ENCODE results near the gene COASY.
A peak's percentile ranks its signal among the peaks of the same experiment; 100 is the strongest.
"Not testable (repeated sequence)": the region's sequence is repeated elsewhere in the genome, so short reads cannot be mapped to it uniquely, and the experiment has no call there.

Gene COASY

GRCh38 chr17:42535155-42536047, 26.5 kb upstream of the COASY start:
- DNase-seq: no peak

- no peak for DNase-seq
Measured at GRCh38 chr17:42536048-42536371, 25.9 kb upstream of the COASY start, which contains the start of gene NAGLU. Gene NAGLU, plus strand, starts transcription at chr17:42536241. Its CDS starts 32 bp downstream, at chr17:42536273.

- DNase-seq: no peak
Measured at GRCh38 chr17:42536372-42537155, 25.4 kb upstream of the COASY start.

- DNase-seq: no peak
Measured at GRCh38 chr17:42537156-42537805, 24.7 kb upstream of the COASY start.

- DNase-seq: no peak
Measured at GRCh38 chr17:42537826-42538451, 24.0 kb upstream of the COASY start.

GRCh38 chr17:42538482-42538881, 23.5 kb upstream of the COASY start:
- no peak for DNase-seq

- DNase-seq: not testable (repeated sequence)
Measured at GRCh38 chr17:42540558-42540957, 21.4 kb upstream of the COASY start.

- no peak for DNase-seq
Measured at GRCh38 chr17:42541041-42541833, 20.7 kb upstream of the COASY start.

GRCh38 chr17:42543190-42544079, 18.5 kb upstream of the COASY start:
- no peak for DNase-seq

- DNase-seq: no peak
Measured at GRCh38 chr17:42544874-42545283, 17.1 kb upstream of the COASY start.

GRCh38 chr17:42545755-42546505, 16.0 kb upstream of the COASY start:
- not testable (repeated sequence) for DNase-seq

GRCh38 chr17:42547001-42547461, 14.9 kb upstream of the COASY start:
- DNase-seq: no peak

GRCh38 chr17:42547698-42548069, 14.3 kb upstream of the COASY start:
- no peak for DNase-seq

- peak; percentile 35 for DNase-seq
Measured at GRCh38 chr17:42548070-42548837, 13.7 kb upstream of the COASY start.

GRCh38 chr17:42548993-42549755, 12.8 kb upstream of the COASY start:
- no peak for DNase-seq

- not testable (repeated sequence) for DNase-seq
Measured at GRCh38 chr17:42552736-42553135, 9.2 kb upstream of the COASY start, which contains the start of gene HSD17B1. Gene HSD17B1, plus strand, starts transcription at chr17:42552923. Its CDS starts 11 bp downstream, at chr17:42552934.

- DNase-seq: no peak
Measured at GRCh38 chr17:42553161-42553818, 8.7 kb upstream of the COASY start.

- DNase-seq: no peak
Measured at GRCh38 chr17:42553866-42554249, 8.1 kb upstream of the COASY start.
